HG03469 (cell line): ENCODE measurements around the gene KCTD16.
A peak's percentile ranks its signal among the peaks of the same experiment; 100 is the strongest.

Source experiments
- ATAC-seq: cut with Tn5 transposase; IDR thresholded peaks from one replicate; pipeline ENCODE4 v1.9.1; 2021; ENCODE audit warnings: mild to moderate bottlenecking, moderate library complexity, moderate number of reproducible peaks; ENCODE audit not compliant: unreplicated experiment

Gene KCTD16

GRCh38 chr5:144170276-144171024 lies at the start of gene KCTD16, which contains the start of gene YIPF5:
Gene KCTD16, plus strand, starts transcription at chr5:144170873.
Gene YIPF5, minus strand, starts transcription at chr5:144170659. Its CDS starts 704 bp downstream, at chr5:144169955.
- peak; percentile 100 for ATAC-seq

GRCh38 chr5:144121577-144121976 lies 49.1 kb upstream of the KCTD16 start:
- no peak for ATAC-seq

- no peak for ATAC-seq
Observed at GRCh38 chr5:144122081-144122480, 48.6 kb upstream of the KCTD16 start.

- no peak for ATAC-seq
Observed at GRCh38 chr5:144122641-144123040, 48.0 kb upstream of the KCTD16 start.

DNA sequence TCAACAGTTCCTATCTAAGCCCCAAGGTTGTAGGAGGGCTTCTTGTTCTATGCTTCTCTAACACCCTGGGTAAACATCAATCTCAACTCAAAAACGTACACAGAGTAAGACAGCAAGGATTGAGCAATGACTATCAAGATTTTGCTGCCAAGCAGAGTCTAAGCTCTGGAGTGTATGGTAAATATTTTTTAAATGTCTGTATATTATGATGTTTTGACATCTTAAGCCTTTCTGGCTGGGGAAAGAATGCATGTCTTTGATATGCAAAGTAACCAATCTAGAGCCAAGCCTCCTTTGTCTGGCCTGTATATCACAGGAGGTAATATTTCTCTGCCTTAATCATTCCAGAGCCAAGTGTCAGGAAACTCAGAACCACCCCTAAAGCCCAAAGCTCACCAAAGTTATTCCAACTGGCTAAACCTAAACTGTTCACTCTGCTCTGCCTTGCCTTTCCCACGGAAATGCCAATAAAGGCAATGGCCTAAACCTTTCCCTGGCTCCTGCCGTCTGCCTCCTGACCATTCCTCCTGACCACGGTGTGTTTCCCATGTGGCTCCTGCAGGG lies 45.4 kb upstream of the KCTD16 start:
- no peak for ATAC-seq

GRCh38 chr5:144126707-144127106 lies 44.0 kb upstream of the KCTD16 start:
- ATAC-seq, result no peak

GRCh38 chr5:144128844-144129243 lies 41.8 kb upstream of the KCTD16 start:
- ATAC-seq, result no peak

- no peak for ATAC-seq
Observed at GRCh38 chr5:144130306-144130705, 40.4 kb upstream of the KCTD16 start.

DNA sequence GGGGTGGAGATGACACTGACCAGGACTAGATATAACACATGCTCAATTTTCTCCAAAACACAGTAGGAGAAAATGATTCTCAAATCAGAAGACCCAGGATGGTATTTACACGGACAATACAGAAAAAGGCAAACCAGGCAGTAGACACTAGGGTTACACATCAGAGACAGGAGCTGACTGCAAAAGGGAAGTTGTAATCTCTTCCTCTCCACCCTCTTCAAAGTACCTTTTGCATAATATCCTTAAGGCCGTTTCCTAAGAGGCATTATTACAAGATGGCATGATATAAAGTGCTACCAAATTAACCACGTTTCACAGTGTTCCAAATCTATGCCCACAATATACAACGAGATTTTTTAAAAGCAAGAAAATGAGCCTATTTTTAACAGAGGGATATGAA lies 39.4 kb upstream of the KCTD16 start:
- no peak for ATAC-seq

DNA sequence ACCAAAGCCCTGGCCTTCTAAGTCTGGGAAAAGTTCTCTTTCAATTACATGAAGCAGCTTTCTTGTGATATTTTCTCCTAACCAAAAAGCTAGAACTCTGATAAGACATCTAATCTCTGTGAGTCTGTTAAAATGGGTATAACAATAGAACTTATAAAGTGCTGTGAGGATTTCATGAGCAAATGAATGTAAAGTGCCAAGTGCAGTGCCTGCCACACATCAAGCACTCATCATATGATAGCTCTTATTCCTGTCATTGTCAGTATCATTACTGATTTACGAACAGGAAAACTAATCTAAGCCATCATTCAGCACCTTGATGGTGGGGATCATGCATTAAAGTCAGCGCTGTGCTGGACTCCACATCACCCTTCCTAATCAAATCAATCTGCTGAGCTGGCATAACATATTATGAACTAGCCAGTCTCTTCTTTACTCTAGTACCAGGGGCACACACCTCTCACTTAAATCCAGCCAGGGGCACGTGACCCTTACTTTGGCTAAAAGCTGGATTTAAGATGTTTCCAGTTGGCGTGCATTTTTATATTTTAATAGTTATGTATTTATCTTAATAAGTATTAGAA lies 37.5 kb upstream of the KCTD16 start:
- ATAC-seq, result no peak

GRCh38 chr5:144134194-144134826 lies 36.4 kb upstream of the KCTD16 start:
- ATAC-seq, result no peak

- ATAC-seq, result no peak
Observed at GRCh38 chr5:144135113-144135762, 35.4 kb upstream of the KCTD16 start.

DNA sequence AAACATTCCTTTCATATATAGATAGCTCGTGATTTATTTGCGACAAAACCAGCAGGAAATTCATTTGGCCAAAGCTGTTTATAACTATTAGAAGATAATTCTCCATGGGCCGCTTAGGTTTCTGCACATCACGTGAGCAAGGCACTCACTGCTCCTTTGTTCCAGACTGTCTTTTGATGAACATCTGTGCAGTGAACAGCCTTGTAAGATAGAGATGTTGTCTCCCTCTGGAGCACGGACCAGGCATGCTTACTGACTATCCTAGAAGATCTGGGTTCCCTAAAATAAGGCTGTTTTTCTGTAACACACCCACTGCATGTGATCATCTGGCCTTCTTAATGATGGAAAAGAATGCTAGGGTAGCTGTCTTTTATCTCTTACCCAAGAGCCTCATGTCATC lies 31.1 kb upstream of the KCTD16 start:
- ATAC-seq, result no peak

- ATAC-seq, result no peak
Observed at GRCh38 chr5:144141585-144141984, 29.1 kb upstream of the KCTD16 start.

- ATAC-seq, result peak; percentile 95
Observed at GRCh38 chr5:144142139-144142823, 28.4 kb upstream of the KCTD16 start.

DNA sequence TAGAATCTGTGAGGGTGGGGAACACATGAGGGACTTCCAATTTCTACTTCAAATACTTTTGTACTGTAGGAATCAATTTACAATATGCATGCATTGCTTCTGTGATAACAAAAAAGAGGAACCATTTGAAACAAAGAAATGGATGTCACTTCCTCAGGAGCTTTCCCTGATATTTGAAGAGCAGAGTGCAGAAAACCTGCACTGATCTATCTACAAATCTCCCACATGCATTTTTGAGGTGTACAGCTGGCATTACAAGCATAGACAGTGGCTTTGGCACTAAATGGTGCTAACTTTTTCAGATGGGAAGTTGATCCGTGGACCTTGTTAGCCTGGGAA lies 27.9 kb upstream of the KCTD16 start:
- no peak for ATAC-seq

DNA sequence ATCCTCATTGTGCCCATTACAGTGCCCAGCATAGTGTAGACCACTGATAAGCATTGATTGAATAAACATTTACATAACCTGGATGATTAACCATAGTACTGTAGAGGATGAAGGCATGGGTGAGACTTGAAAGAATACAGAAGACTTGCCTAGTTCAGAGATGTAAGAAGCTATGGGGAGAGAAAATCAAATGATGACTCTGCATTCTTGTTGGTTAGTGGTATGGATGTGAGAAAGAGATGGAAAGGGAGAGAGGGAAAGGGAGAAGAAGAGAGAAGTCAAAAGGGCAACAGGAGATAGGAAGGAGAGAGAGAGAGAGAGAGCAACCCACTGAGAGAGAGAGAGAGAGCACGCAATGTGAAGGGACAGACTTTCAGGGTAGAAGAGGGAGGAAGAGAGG lies 27.0 kb upstream of the KCTD16 start:
- ATAC-seq, result no peak

- no peak for ATAC-seq
Observed at GRCh38 chr5:144144956-144145751, 25.5 kb upstream of the KCTD16 start.

DNA sequence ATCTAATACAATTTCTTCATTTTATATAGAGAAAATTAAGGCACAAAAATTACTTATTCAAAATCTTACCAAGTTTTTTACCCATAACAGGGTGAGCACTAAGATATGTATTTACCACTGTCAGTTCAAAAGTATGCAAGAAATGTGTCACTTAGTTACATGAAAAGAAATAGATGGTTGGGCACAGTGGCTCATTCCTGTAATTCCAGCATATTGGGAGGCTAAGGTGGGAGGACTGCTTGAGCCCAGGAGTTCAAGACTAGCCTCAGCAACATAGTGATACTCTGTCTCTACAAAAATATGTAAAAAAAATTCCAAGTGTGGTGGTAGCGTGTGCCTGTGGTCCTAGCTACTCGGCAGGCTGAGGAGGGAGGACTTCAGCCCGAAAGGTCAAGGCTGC lies 19.6 kb upstream of the KCTD16 start:
- no peak for ATAC-seq

GRCh38 chr5:144156767-144157171 lies 13.9 kb upstream of the KCTD16 start:
- no peak for ATAC-seq
